ENCODE results near the gene ARSB.

ARSB gene

GRCh38 chr5:78985116-78985724, at the start of gene ARSB:
Gene ARSB, minus strand, starts transcription at chr5:78985310. Its CDS starts 62 bp downstream, at chr5:78985248.
- DNase-seq, result no peak

GRCh38 chr5:79032782-79033181, 47.7 kb upstream of the ARSB start:
- no peak for DNase-seq

DNA sequence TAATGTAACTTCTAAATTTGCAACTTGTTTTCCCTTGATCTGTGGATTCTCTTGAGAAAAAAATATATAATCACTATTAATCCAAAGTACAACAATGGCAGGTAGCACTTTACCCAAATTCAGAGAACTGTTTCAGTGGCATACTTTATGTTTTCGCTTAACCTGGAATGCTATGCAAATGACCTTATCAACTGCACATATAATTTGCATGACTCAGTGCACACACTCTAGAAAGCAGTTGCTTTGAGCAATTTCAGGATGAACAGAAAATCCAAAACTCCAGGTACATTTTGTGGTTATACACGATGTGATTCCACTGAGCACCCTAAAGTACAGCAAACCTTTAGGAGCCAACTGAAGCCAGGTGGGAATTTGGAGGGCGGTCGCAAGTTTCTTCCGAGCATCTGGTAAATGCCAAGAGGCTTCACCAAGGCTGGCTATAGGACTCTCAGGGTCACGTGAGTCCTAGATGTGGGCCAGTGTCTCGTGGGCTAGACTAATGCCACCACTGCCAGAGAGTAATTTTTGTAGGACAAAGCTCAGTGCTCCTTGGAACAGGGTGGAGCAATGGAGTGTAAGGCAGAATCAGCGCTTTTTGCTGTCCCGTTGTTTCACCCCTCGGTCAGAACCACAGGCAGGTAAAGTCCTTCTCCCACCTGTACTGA, 47.1 kb upstream of the ARSB start:
- no peak for DNase-seq

GRCh38 chr5:79031485-79031867, 46.4 kb upstream of the ARSB start:
- no peak for DNase-seq

DNA sequence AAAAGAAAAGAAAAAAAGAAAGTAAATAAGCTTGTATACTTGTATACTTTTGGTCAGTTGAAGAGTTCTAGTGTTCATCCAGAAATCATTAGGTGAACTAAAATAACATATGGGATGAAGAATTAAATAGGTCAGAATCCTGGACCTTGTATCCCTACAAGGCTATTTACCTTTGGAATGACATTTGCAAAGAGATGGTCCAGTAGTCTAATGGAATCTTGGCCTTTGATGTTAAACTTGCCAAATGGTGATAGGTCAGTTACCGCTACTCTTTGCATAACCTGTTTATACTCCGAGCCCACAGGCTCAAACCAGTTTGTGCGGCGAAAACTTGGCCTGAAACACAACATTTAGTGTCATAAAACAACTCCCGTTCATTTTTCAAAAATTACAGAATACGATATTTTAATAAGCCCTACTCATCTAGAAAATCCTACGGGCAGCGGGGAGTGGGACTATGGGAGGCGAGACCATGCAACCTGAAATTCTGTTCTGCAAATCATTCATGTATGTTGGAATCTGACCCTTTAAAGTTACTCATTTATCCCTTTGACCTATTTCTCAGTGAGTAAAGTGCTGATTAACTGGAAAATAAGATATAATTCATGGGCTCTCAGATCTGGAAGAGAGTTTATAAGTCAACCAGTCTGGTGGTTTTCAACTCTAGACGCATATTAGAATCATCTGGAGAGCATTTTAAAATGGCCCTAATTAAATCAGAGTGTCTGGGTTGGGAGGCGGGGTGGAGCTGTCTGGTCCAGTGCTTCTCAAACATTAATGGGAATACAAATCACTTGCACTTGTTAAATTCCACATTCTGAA, 45.8 kb upstream of the ARSB start:
- no peak for DNase-seq

DNA sequence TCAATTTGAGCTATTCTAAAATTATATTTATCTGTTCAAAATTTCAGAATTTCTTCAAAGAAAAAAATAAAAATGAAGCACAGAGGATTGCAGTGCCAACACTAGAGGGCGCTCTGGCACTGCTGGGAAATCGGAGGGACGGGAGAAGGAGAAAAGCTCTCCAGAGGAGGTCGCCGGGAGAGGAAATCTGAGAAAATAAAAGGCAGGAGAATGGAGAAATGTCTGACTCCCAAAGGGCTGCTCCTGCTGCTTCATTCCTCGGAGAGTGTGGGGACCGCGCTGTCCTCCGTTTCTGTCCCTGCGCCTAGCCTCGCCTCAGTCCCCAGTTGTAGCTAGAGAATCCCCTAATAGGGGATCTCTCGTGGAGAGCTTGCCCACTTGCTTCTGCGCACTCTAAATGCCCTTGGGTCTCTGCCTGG, 40.0 kb upstream of the ARSB start:
- DNase-seq, result peak; percentile 19

DNA sequence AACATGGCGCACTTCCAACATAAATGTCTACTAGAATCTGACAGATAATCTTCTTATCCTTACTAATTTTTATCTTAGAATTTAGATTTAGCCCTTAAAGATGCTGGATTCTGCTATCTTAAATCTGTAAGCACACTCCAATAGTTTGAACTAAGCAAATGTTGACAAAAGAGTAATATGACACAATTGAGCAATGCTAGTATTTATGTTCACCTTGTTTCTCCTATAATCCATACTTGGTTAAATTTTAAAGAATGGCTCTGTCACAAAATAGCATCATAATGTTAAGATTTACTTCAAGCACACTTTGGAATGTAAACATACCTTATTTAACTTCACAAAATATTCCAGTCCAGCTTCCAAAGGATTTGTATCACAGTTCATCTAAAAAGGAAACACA, 38.8 kb upstream of the ARSB start:
- DNase-seq, result no peak

DNA sequence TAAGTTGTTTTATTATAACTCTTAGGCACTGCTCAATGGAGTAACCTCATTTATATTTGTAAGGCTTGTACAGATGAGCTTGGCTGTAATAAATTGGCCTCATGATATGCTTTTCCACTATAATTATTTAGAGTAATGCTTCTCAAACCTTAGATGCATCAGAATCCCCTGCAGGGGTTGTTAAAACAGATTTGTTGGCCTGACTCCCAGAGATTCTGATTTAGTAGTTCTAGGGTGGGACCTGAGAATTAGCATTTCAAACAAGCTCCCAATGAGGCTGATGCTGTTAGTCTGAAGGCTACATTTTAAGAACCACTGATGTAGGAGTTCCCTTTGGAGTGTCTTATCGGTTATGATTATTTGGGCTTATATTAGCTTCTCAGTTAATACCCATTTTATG, 38.2 kb upstream of the ARSB start:
- DNase-seq, result no peak

- DNase-seq, result no peak
Measured at GRCh38 chr5:79022771-79023170, 37.7 kb upstream of the ARSB start.

GRCh38 chr5:79021753-79022152, 36.6 kb upstream of the ARSB start:
- no peak for DNase-seq

DNA sequence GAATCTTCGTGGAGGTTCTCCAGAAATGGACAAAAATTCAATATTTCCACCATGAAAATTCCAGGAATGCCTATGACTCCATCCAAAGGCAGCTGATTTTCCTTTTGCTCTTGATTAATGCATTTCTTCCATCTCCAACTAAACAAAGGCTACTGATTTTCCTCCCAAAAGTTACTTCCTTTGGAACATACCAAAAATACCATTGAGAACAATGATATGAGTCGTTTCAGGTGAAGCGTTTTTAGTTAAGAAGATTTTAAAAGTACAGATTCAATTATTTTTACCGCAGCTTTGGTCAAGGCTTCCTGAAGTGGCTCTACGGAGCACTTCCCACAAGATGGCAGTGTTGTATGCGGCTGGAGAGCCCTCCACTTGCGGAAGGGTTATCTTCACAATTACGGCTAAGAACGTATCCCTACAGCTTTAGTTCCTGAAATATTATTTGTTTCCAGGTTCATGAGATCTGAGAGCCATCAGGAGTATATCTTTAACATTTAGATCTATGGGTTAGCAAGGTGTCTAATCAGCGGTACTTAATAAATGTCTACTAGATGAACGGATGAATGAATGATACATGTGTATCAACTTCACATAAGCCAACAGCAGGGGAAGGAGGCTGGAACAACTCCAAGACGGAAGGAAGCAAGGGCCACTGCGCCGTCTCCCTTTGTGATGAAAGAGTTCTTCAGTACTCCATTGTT, 35.9 kb upstream of the ARSB start:
- DNase-seq, result peak; percentile 14

DNA sequence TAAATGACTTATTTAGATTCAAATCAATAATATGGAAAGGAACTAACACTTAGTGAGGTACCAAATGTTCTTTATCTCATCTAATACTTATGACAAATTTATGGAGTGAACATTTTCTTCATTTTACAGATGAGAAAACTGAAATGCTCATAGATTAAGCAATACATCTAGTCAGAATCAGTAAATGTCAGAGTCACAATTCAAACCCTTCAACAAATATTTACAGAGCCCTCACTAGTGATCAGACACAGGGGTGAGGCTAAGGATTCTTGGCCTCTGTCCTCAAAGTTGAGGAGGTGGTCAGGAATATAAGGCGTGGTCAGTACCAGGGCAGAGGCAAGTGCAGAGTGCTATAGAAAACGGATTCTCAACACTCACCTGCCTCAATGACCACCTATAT, 29.5 kb upstream of the ARSB start:
- no peak for DNase-seq

DNA sequence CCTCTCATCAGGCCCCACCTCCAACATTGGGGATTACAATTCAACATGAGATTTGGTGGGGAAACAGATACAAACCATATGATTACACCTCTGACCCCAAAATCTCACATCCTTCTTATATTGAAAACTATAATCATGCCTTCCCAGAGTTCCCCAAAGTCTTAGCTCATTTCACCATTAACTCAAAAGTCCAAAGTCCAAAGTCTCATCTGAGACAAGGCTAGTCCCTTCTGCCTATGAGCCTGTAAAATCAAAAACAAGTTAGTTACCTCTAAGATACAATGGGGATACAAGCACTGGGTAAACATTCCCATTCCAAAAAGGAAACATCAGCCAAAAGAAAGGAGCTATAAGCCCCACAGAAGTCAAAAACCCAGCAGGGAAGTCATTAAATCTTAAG, 26.8 kb upstream of the ARSB start:
- no peak for DNase-seq

GRCh38 chr5:79011219-79011836, 26.2 kb upstream of the ARSB start:
- DNase-seq, result no peak

GRCh38 chr5:79008362-79008761, 23.3 kb upstream of the ARSB start:
- no peak for DNase-seq

DNA sequence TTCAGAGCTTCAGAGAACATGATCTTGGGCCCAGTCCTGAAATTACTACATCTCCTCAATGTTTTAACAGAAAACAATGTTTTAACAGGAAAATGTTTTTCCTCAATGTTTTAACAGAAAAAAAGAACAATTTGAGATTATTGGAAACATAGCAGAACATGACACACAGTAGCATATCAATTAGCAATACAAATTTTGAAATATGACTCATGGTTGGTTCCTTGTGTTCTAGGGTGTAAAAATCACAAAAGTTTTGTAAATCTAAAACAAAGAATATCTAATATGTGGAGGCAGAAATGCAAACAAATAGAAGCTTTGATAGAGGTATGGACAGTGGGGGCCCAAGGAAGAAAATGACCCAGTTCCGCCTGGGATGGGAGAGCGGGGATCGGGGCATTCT, 22.8 kb upstream of the ARSB start:
- no peak for DNase-seq

DNA sequence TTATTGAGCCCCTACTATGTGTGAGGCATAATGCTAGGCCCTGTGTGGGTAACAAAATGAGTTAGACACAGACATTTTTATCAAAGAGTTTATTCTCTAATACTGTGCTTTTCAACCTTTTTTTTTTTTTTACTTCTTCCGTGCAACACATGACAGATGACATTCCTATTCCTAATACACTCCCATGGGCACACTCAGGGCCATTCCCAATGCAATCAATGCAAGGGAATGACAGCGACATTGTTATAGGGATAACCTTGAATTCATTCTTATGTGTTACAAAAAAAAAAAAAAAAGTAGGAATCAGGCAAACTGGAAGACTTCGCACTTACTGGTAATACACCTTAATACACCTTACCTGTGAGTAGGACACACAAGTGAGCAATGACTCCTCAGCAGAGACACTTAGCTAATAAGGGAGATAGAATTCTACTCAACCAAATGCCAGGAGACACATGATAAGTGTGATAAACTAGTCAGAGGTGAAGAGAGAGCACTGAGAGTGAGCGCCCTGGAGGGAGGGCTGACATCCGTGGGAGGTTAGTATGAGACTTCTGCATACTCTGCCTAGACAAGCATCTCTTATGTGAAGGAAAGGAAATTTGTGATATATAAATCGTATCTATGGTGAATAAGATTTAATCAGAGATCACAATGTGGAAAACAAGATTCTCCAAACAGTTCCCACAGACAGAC, 21.0 kb upstream of the ARSB start:
- DNase-seq, result no peak

- no peak for DNase-seq
Measured at GRCh38 chr5:79005151-79005550, 20.0 kb upstream of the ARSB start.

- no peak for DNase-seq
Measured at GRCh38 chr5:79002374-79002773, 17.3 kb upstream of the ARSB start.

- no peak for DNase-seq
Measured at GRCh38 chr5:79001471-79001870, 16.4 kb upstream of the ARSB start.

- no peak for DNase-seq
Measured at GRCh38 chr5:78997090-78997489, 12.0 kb upstream of the ARSB start.

DNA sequence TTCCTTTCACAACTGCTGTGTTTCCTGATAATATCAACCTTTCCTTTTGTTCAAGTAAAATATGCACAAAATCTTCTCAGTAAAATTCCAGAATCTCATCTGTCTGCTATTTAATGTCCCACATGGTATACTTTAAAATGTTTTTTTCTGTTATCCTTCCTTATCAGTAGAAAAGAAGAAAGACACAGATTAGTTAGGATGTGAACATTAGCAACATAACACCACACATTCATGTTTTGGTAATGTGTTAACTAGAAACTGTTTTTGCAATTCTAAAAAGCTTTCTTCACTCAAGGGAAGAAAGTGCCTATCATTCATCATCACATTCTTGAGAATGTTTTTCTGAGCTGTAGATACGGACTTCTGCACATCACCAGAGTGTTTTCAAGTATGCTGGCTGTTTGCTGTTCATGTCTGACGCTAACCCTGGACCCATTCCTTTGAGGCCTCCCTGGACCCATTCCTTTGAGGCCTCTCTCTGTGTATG, 10.5 kb upstream of the ARSB start:
- DNase-seq, result no peak
